ENCODE data around the gene FRYL. TPM values are rescaled to one million over a fixed set of nuclear protein-coding genes. Genes with fewer than 3 reads are reported as not detected.

FRYL gene
- total RNA-seq, 4 donors from 2014 or later: 43.2 to 92.5 (median 62.1) TPM

DNA sequence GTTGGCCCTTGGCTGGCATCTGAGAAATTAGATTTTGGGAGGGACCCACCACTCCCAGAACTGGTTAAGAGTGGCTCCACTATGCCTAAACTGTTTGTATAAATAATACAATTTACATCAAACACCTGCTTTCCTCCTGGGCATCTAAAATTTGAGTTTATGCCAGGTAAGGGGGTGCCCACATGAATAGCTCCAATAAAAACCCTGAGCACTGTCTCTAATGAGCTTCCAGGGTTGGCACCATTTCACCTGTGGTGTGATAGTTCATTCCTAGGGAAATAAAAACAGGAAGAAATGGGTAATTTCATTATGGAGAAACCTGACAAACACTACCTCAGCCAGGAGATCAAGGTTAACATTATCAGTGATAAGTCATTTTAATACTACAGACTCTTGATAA, 119.7 kb downstream of the FRYL start:
- Histone ChIP-seq H3K27me3 (no peaks in the 10 kb centered on the region), H3K4me3 (no peak overlapping the region), H3K36me3 (no peaks in the 10 kb centered on the region), H3K4me1 (peaks cover 0 to 8% (median 0%) of the 10 kb centered on the region in 3 donors), H3K9me3 (no peaks in the 10 kb centered on the region), H3K27ac (no peak overlapping the region)
- no peak for ATAC-seq
- TF ChIP-seq POLR2AphosphoS5 (IDR thresholded peaks at IDR 0.05) (no peak), POLR2A (IDR thresholded peaks at IDR 0.05) (no peak), EP300 (IDR thresholded peaks at IDR 0.05) (no peak)
- TF ChIP-seq, protein P1, sequence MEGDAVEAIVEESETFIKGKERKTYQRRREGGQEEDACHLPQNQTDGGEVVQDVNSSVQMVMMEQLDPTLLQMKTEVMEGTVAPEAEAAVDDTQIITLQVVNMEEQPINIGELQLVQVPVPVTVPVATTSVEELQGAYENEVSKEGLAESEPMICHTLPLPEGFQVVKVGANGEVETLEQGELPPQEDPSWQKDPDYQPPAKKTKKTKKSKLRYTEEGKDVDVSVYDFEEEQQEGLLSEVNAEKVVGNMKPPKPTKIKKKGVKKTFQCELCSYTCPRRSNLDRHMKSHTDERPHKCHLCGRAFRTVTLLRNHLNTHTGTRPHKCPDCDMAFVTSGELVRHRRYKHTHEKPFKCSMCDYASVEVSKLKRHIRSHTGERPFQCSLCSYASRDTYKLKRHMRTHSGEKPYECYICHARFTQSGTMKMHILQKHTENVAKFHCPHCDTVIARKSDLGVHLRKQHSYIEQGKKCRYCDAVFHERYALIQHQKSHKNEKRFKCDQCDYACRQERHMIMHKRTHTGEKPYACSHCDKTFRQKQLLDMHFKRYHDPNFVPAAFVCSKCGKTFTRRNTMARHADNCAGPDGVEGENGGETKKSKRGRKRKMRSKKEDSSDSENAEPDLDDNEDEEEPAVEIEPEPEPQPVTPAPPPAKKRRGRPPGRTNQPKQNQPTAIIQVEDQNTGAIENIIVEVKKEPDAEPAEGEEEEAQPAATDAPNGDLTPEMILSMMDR (IDR thresholded peaks at IDR 0.05): no peak

DNA sequence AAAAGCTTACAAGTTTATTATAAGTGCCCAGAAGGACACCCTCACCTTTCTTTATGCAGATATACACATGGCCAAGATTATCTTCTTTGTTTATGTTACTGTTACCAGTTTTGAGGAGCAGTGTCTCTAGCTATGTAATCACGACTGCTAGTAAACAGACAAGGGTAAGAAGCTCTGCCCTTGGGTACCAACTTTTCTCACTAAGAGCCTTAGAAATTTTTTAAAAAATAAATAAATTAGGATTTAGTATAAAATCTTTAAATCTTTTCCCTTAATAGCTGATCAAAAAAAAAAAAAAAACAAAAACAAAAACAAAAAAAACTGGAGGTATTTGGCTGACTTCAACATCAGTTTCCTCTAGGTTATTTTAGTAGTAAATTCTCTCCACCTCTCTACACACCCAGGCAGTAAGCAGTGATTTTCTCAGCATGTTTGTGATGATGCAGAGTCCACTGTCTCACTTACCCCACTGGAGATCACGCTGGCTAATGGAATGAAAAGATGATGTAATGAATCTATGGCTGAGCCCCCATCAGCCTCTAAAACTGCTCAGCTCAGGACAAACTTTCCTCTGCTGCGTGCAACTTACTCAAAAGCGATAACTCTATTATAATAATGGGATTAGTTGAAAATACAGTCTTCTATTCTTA, 125.9 kb downstream of the FRYL start:
- no peak overlapping the region for H3K27ac ChIP-seq

DNA sequence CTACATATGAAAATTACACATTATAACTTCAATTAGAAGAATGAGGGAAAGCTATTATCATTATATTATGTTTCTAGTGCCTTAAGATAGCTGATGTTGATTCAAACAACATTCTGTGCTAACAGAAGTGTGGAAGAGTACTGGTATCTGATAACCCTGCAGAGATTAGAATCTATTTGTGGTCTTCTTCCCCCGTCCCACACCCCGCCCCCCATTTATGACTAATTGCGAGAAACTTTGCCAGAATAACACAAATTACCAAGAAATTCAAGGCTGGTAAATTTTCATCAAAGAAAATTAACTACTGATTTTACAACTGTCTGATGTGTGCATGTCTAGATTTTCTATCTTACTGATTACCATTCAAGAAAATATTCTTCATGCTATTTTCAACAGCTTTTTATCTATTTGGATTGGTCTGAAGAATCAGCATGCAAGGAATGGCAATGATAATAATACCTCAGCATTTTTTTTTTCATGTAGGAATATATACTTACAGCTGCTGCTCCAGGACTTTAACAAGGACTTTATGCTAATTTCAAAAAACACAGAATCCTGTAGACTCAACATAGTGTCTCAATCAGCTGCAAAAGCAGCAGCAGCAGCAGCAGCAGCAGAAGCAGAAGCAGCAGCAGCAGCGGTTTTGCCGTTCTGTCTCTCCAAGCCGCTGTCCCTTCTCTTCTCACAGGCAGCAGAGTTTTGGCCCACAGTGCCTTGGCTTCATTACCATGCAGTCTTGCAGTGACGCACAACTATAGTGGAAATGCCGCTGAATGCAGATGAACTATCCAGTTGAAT, 126.7 kb downstream of the FRYL start:
- Histone ChIP-seq H3K27ac (no peak overlapping the region), H3K4me1 (peaks cover 0 to 40% (median 3%) of the 10 kb centered on the region in 3 donors), H3K4me3 (peak overlapping the region in 1 of 2 donors; percentile 22), H3K9me3 (no peaks in the 10 kb centered on the region), H3K27me3 (no peaks in the 10 kb centered on the region), H3K36me3 (no peaks in the 10 kb centered on the region)
- WGBS, 2 donors (ENCODE audit: low coverage in 1 of 2): 15 to 35% methylated on average over 4 to 8 of the region's 8 CpGs
- no peak for TF ChIP-seq EP300 (IDR thresholded peaks at IDR 0.05)
- TF ChIP-seq POLR2A (IDR thresholded peaks at IDR 0.05): no peak
- TF ChIP-seq POLR2AphosphoS5 (IDR thresholded peaks at IDR 0.05): no peak
- TF ChIP-seq, protein P1 (IDR thresholded peaks at IDR 0.05): no peak
- peak; percentile 43 for ATAC-seq

More for the DNA sequence above, 125.9 kb downstream of the FRYL start:
- no peaks in the 10 kb centered on the region for H3K9me3 ChIP-seq
- no peaks in the 10 kb centered on the region for H3K27me3 ChIP-seq
- ATAC-seq: peak; percentile 19
- peak overlapping the region in 1 of 2 donors; percentile 22 for H3K4me3 ChIP-seq
- H3K36me3 ChIP-seq: no peaks in the 10 kb centered on the region
- TF ChIP-seq EP300 (IDR thresholded peaks at IDR 0.05): no peak
- no peak for TF ChIP-seq POLR2A (IDR thresholded peaks at IDR 0.05)
- TF ChIP-seq, protein P1 (IDR thresholded peaks at IDR 0.05): no peak
- TF ChIP-seq POLR2AphosphoS5 (IDR thresholded peaks at IDR 0.05): no peak
- H3K4me1 ChIP-seq: peaks cover 0 to 40% (median 3%) of the 10 kb centered on the region in 3 donors
- WGBS, 2 donors (ENCODE audit: low coverage in 1 of 2): 36 to 58% methylated on average over 3 to 4 of the region's 4 CpGs

DNA sequence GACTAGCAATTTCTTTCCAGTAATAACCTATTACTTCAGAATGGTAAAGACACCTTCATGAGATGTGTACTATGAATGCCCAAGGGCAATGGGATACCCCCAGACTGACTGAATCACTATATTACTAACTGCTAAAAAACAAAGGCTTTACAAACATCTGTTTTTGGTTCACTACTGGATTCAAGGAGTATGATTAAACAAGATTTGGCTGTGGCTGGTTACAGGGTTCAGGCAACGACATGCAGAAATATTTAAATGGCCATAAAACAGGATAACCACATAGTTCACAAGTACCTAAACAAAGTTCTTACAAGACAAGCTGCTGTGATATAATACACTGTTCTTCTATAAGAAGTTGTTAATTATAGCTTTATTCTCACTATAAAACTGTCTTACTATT, 128.2 kb downstream of the FRYL start:
- ATAC-seq: no peak
- no peaks in the 10 kb centered on the region for H3K27me3 ChIP-seq
- H3K36me3 ChIP-seq: no peaks in the 10 kb centered on the region
- 60 to 67% methylated on average over 1 of the region's 1 CpG for WGBS, 2 donors (ENCODE audit: low coverage in 1 of 2)
- TF ChIP-seq, protein P1 (IDR thresholded peaks at IDR 0.05): no peak
- TF ChIP-seq EP300 (IDR thresholded peaks at IDR 0.05) (no peak), POLR2AphosphoS5 (IDR thresholded peaks at IDR 0.05) (no peak), POLR2A (IDR thresholded peaks at IDR 0.05) (no peak)
- peaks cover 0 to 40% (median 3%) of the 10 kb centered on the region in 3 donors for H3K4me1 ChIP-seq
- H3K4me3 ChIP-seq: no peak overlapping the region
- no peak overlapping the region for H3K27ac ChIP-seq
- no peaks in the 10 kb centered on the region for H3K9me3 ChIP-seq
